ENCODE results near the gene CHL1. TPM values are rescaled to one million over a fixed set of nuclear protein-coding genes. Genes with fewer than 3 reads are reported as not detected.

CHL1 gene
- total RNA-seq, 1 donor from 2014 or later: 0.44 TPM

DNA sequence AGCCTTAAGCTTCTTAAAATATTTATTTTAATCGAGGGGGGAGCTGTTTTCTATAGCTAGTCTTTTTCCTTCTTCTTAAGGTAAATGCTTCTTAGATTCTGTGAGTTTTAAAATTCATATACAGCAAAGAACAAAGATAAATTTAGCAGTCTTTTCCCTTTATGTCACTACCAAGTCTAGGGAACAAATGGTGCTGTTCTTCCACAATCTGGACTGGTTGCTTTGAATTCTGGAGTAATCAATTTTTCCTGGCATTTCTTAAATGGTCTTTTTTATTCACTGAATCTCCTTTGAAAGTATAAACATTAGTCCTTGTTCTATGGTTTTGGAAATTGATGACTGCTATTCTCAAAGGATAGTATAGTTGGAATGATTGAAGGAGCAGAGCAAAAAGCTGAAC is 82.8 kb downstream of the CHL1 start:
- Mint-ChIP-seq H3K4me1 (no peaks in the 10 kb centered on the region), H3K36me3 (ENCODE audit: low read depth) (no peaks in the 10 kb centered on the region), H3K27me3 (ENCODE audit: low read depth) (peaks cover 22% of the 10 kb centered on the region)

DNA sequence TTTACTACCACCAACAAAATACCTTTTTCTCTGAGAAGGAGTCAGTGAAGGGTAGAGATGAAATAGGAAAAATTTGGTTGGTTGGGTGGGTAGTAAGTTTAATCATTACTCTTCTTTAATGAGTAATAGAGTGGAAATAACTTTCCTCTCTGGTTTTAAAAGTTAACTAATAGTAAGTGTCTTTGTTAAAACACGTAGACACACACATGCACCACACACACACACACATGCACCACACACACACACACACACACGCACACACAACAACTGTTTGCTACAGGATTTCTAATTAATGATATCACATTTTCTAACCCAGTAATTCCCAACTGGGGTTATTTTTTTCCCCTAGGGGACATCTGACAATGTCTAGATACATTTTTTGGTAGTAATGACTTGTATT is 84.1 kb downstream of the CHL1 start:
- H3K9me3 Mint-ChIP-seq: peaks cover 6% of the 10 kb centered on the region
- TF ChIP-seq, protein P1, sequence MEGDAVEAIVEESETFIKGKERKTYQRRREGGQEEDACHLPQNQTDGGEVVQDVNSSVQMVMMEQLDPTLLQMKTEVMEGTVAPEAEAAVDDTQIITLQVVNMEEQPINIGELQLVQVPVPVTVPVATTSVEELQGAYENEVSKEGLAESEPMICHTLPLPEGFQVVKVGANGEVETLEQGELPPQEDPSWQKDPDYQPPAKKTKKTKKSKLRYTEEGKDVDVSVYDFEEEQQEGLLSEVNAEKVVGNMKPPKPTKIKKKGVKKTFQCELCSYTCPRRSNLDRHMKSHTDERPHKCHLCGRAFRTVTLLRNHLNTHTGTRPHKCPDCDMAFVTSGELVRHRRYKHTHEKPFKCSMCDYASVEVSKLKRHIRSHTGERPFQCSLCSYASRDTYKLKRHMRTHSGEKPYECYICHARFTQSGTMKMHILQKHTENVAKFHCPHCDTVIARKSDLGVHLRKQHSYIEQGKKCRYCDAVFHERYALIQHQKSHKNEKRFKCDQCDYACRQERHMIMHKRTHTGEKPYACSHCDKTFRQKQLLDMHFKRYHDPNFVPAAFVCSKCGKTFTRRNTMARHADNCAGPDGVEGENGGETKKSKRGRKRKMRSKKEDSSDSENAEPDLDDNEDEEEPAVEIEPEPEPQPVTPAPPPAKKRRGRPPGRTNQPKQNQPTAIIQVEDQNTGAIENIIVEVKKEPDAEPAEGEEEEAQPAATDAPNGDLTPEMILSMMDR (conservative IDR thresholded peaks at IDR 0.05): no peak
- peaks cover 18% of the 10 kb centered on the region for H3K27me3 Mint-ChIP-seq (ENCODE audit: low read depth)
- no peak overlapping the region for H3K4me3 Mint-ChIP-seq
- H3K36me3 Mint-ChIP-seq (ENCODE audit: low read depth): no peaks in the 10 kb centered on the region
- no peak for DNase-seq (ENCODE audit: low read depth, low spot score)
- no peaks in the 10 kb centered on the region for H3K4me1 Mint-ChIP-seq
- H3K27ac Mint-ChIP-seq (ENCODE audit: unreplicated experiment): no peak overlapping the region

More for the DNA sequence above, 82.8 kb downstream of the CHL1 start:
- no peak overlapping the region for H3K4me3 Mint-ChIP-seq
- peaks cover 6% of the 10 kb centered on the region for H3K9me3 Mint-ChIP-seq
- no peak overlapping the region for H3K27ac Mint-ChIP-seq (ENCODE audit: unreplicated experiment)
- DNase-seq (ENCODE audit: low read depth, low spot score): no peak
- TF ChIP-seq, protein P1 (conservative IDR thresholded peaks at IDR 0.05): no peak

DNA sequence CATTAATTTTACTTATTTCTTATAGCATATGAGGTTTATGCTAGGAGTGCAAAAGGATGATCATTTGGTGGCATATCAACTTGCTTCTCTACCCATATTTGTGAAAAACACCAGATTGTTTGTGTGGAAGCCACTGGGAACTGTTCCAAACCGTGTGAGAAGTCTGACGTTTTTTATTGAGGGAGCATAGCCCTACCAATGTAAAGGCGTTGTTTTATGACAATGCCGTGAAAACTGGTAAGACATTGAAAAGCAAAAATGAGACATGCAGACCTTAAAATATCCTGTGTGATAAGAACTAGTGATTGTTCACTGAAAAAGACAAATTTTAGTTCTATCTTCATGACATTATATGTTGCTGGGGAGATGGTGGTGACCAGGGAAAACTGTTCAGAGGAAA is 87.8 kb downstream of the CHL1 start:
- Mint-ChIP-seq H3K4me3 (no peak overlapping the region), H3K9me3 (peaks cover 6% of the 10 kb centered on the region), H3K4me1 (no peaks in the 10 kb centered on the region), H3K27ac (ENCODE audit: unreplicated experiment) (no peak overlapping the region), H3K27me3 (ENCODE audit: low read depth) (peaks cover 18% of the 10 kb centered on the region), H3K36me3 (ENCODE audit: low read depth) (no peaks in the 10 kb centered on the region)
- no peak for DNase-seq (ENCODE audit: low read depth, low spot score)
- TF ChIP-seq, protein P1 (conservative IDR thresholded peaks at IDR 0.05): no peak

DNA sequence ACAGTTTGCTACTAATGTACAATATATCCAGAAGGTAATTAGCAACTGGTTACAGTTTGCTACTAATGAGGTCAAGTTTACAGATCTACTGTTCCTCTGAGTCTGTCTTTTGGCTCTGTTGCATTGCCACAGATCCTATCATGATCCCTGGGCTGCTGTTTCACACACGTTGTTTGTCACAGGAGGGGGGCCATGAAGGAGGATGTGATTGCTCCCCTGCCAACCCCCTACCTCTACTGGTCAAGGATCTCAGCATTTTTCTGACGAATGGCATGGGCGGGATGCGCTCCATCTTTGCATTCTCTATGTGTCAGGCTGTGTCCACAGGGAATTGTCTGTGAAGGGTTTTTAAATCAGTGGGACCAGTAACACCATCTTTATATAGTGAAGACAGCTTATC is 91.9 kb downstream of the CHL1 start:
- no peaks in the 10 kb centered on the region for H3K36me3 Mint-ChIP-seq (ENCODE audit: low read depth)
- no peak overlapping the region for H3K4me3 Mint-ChIP-seq
- TF ChIP-seq, protein P1 (conservative IDR thresholded peaks at IDR 0.05): no peak
- no peaks in the 10 kb centered on the region for H3K9me3 Mint-ChIP-seq
- DNase-seq (ENCODE audit: low read depth, low spot score): no peak
- no peak overlapping the region for H3K27ac Mint-ChIP-seq (ENCODE audit: unreplicated experiment)
- no peaks in the 10 kb centered on the region for H3K4me1 Mint-ChIP-seq
- H3K27me3 Mint-ChIP-seq (ENCODE audit: low read depth): peaks cover under 1% of the 10 kb centered on the region

DNA sequence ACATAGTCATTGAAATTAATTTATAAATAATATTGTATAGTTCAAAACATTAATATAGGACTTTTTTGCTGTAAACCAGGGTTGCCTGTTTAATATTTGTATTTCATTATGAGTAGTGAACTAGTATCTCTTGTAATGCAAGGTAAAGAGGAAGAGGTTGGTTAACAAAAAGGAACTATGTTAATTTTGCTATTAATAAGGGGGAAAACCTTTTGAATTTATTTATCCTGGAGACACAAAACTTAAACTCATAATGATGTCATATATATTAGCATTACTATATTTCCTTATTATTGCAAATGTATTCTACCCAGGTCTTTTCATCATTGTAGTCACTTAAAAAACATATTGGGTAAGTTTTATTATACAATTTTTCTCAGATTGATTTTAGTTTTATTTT is 94.5 kb downstream of the CHL1 start:
- Mint-ChIP-seq H3K36me3 (ENCODE audit: low read depth) (no peaks in the 10 kb centered on the region), H3K27ac (ENCODE audit: unreplicated experiment) (no peak overlapping the region), H3K4me3 (no peak overlapping the region), H3K27me3 (ENCODE audit: low read depth) (no peaks in the 10 kb centered on the region), H3K4me1 (peaks cover 6% of the 10 kb centered on the region), H3K9me3 (no peaks in the 10 kb centered on the region)
- TF ChIP-seq, protein P1 (conservative IDR thresholded peaks at IDR 0.05): no peak
- DNase-seq (ENCODE audit: low read depth, low spot score): no peak

Data from neural crest cell (in vitro differentiated cells).